GM18858 (cell line): ENCODE measurements around the gene BTG2.
"Not testable (repeated sequence)": the region's sequence is repeated elsewhere in the genome, so short reads cannot be mapped to it uniquely, and the experiment has no call there.

Experiments
- ATAC-seq: cut with Tn5 transposase; IDR thresholded peaks from one replicate; pipeline ENCODE4 v1.9.1; 2021; ENCODE audit not compliant: unreplicated experiment

BTG2 gene, protein sequence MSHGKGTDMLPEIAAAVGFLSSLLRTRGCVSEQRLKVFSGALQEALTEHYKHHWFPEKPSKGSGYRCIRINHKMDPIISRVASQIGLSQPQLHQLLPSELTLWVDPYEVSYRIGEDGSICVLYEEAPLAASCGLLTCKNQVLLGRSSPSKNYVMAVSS

DNA sequence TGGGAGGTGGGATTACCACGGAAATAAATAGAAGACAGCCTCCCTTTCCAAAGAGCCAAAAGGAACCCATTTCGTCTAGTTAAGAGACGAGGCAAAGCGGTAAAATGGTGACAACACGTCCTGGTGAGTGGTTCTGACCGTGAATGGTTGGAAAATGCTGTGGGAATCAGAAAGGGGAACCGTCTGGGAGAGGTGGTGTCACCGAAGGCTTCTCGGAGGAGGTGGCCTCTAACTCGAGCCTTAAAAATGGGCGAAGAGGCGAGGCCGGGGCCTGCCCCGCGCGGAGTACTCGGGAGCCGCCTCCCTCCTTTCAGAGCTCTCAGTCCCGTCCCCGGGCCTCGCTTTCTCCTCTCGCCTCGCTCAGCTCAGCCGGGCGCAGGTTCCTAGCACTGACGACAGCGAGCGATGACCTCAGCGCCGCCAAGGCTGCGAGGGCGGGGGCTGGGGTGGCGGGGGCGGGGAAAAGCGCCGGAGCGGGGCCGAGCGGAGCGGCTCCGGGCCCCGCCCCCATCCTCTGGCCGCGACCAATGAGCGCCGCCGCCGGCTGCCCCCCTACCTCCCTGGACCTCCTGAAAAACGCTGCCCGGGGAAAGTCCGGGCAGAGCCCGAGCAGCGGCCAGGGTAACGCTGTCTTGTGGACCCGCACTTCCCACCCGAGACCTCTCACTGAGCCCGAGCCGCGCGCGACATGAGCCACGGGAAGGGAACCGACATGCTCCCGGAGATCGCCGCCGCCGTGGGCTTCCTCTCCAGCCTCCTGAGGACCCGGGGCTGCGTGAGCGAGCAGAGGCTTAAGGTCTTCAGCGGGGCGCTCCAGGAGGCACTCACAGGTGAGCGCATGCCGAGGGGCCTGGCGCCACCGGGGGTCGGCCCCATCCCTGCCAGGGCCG, at the start of gene BTG2:
TSS of gene BTG2 (plus strand) at position 601 of the 890 bp plus-strand sequence. CDS start at position 689, 88 bp downstream.
- peak; percentile 54 for ATAC-seq

DNA sequence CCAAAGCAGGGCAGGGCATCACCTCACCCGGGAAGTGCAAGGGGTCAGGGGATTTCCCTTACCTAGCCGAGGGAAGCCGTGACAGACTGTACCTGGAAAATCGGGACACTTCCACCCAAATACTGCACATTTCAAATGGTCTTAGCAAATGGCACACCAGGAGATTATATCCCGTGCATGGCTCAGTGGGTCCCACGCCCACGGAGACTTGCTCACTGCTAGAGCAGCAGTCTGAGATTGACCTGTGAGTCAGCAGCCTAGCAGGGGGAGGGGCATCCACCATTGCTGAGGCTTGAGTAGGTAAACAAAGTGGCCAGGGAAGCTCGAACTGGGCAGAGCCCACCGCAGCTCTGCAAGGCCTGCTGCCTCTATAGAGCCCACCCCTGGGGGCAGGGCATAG, 48.7 kb upstream of the BTG2 start:
- ATAC-seq = not testable (repeated sequence)

DNA sequence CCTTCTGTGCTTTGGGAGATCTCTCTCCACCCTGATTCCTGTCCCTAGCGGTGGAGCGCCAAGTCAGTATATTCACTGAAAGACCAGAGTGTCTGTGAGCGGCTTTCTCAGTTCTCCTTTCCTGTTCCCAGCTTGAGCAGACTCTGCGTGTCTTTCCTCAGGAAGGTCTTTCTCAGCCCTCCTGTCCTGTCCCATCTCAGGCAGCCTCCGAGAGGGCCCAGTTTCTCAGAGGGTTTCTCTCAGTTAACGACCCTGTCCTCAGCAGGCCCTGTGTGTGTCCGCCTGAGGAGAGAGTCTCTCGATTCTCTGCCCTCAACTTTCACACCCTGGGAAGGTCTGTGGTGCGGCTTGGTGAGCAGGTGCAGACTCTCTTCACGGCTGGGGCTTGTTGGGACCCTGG, 41.8 kb upstream of the BTG2 start:
- no peak for ATAC-seq

DNA sequence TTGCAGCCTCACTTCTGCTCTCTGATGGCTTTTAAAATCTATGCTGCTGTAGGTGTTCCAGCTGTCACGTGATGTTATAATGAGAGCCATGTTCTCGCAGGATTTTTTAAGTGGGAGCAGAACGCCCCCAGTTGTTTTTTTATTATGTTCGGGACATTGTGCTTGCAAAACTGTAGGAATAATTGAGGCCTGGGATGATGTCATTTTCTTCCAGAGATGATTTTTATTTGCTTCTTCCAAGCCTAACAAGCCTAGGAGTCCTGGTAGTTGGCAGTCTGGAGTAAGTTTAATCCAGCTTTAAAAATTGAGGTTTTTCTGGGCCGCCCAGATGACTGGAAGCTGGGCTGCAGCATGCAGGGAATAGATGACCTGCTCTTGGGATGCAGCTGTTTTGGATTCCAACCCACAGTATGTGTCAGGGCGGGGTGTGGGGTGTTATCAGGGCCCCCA, 41.2 kb upstream of the BTG2 start:
- no peak for ATAC-seq

DNA sequence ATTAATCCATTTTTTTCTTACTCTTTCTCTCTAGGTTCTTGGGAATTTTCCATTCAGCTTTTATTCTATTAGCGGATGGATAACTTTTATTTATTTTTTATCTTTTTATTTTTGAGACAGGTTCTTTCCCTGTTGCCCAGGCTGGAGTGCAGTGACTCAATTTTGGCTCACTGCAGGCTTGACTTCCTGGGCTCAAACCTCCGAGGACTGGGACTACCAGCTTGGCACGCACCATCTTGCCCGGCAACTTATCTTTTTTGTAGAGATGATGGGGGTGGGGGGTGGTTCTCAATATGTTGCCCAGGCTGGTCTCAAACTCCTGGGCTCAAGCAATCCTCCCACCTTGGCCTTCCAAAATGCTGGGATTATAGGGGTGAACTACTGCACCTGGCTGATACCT, 39.8 kb upstream of the BTG2 start:
- no peak for ATAC-seq

DNA sequence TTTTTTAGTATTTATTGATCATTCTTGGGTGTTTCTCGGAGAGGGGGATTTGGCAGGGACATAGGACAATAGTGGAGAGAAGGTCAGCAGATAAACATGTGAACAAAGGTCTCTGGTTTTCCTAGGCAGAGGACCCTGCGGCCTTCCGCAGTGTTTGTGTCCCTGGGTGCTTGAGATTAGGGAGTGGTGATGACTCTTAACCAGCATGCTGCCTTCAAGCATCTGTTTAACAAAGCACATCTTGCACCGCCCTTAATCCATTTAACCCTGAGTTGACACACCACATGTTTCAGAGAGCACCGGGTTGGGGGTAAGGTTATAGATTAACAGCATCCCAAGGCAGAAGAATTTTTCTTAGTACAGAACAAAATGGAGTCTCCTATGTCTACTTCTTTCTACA, 39.2 kb upstream of the BTG2 start:
- not testable (repeated sequence) for ATAC-seq

DNA sequence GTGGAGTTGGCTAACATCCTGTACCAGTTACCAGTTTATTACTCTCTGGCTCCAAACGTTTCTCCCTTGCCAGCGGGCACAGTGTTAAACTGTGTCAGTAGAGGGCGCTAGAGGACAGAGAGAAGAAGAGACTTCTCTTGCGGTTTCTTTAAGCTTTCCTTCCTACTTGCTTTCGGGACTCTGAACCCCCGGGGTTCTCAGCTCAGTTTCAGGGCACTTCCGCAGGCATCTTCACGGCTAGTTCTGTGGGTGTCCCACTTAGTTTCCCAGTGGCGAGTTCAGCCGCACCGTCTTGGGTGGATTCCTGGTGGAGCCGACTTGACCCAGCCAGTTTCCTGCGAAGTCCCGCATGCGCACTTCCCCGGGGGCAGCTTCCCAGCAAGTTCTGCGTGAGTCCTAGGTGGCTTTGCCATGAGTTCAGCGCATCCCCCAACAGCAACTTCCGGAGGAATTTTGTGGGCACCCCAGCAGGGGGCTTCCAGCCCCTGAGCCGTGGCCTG, 37.9 kb upstream of the BTG2 start:
- ATAC-seq = no peak

DNA sequence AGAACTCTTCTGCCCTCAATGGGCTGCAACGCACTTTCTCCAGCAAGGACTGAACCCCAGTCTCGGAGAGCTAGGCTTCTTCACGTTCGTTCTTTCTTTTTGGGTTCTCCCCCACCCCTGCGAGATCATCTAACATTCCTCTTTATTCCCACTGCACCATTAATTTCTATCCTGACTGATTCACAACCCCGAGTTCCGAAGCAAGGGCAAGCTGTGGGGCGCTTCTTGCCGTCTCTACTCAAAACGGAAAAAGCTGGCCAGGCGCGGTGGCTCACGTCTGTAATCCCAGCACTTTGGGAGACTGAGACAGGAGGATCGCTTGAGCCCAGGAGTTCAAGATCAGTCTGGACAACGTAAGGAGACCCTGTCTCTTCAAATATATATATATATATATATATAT, 37.4 kb upstream of the BTG2 start:
- no peak for ATAC-seq

DNA sequence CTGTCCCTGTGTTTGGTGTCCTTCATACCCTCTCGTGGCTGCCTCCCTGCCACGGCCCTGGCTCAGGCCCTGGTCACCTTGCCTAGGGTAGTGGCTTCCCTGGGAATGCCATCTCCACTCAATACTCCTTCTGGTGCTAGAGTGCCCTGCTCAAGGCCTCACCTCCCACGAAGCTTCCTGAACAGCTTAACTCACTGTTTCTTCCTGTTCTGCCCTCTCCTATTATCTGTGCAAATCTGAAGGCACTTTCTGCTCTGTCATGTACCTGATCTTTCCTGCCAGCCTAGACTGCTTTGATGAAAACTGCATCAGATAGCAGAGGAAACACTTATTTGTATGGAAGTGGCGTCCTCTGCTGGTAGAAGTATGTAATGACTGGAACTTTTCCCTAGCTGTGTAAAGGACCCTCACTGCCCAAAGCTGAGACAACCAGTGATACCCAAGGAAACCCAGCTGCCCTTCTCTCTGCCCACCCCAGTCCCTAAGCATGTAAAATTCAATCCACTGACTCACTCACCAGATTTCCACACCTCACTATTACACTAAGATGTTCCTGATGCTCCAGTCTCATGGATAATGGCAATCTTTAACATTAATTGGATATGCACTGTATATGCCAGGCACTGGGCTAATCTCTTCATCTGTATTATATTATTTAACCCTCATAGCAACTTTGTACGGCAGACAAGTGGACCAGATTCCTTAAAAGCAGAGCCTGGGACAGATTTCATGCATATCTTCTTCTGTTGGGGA, 36.2 kb upstream of the BTG2 start:
- no peak for ATAC-seq

DNA sequence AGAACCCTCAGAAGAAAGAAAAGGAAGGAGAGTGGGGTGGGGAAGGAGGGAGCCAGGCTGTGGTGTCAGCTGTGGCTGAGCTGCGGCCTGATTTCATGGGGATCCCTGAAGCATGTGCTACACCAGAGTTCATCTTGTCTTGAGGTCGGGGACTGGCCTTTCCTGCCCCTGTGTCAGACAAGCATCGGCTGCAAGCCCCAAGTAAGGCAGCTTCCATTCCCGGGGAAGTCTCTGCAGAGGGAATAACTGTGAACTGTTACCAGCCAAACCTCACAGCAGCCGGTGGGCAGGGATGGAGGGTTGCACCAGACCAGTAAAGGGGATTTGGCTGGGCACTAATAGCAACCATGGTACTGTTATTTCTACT, 35.7 kb upstream of the BTG2 start:
- no peak for ATAC-seq

DNA sequence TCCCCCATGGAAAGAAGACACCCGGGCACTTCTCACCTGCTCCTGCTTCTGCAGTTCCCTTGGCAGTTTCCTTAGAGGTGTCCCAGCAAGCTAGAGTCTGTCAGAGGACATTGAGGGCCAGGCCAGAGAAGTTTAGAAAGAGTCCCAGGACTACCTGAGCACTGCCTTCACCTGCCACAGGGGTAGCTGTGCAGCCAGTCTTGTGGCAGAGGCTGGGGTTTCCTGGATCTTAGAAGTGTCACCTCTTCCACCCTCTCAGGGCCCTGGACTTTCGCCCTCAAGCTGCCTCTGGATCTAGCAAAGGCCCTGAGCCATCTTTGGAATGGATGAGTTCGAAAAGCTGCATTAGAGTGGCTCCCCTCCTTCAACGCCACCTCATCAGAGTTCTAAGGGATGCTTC, 34.9 kb upstream of the BTG2 start:
- ATAC-seq = no peak

DNA sequence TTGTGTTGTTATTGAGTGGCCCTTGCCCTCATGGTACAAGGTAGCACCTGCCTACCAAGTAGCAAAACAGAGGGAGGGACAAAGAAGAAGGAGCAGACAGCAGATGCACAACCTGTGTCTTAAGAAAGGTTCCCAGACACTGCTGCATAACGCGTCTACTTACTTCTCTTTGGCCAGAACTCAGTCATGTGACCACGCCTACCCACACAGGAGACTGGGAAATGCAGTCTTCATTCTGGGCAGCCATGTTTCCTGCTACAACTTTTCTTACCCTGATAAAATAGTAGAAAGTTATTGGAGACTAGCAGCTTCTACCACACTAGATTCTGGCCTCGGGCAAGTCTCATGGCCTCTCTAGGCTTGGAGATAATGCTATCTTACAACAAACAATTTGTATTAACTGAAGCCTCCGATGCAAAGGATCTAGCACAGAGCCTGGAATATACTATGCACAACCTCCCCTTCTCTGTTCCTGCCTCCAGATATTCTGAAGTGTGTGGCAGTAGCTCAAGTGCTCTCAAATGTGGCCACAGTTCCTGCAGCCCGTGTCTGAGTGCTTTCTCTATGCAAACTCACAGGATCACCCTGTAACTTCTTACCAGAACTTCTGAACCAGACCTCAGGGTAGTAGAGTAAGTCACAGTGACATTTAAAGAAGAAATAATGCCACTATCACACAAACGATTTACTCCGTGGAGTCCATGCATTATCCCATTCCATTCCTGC, 34.1 kb upstream of the BTG2 start:
- ATAC-seq = no peak

DNA sequence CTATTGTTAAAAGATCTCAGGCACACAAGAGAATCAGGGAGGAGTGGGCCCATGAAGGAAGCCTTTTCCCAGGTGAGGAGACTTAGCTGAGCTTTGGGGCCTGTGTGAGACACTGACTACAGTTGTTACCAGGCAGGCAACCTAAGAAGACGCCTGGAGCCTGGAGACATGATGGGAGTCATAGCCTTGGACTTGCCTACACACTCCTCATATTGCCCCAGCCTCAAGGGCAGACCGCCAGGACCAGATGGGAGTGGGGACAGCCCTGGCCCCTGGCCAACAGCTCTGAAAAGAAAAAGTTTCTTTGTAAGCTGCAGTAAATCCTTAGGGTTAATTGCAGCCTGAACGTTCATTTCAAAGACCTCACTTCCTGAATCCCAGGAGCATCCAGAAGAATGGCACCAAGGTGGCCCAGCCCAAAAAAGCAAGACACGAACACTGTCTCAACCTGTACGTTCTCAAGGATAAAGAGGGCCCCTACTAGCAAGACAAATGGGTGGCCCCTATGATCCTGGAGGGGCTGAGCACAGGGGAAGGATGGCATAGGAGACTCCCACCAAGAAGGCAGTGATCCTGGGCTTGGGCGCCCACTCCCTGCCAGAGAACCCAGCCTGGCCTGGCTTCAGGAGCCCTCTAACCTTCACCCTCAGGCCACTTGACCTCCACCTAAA, 33.2 kb upstream of the BTG2 start:
- ATAC-seq = no peak

DNA sequence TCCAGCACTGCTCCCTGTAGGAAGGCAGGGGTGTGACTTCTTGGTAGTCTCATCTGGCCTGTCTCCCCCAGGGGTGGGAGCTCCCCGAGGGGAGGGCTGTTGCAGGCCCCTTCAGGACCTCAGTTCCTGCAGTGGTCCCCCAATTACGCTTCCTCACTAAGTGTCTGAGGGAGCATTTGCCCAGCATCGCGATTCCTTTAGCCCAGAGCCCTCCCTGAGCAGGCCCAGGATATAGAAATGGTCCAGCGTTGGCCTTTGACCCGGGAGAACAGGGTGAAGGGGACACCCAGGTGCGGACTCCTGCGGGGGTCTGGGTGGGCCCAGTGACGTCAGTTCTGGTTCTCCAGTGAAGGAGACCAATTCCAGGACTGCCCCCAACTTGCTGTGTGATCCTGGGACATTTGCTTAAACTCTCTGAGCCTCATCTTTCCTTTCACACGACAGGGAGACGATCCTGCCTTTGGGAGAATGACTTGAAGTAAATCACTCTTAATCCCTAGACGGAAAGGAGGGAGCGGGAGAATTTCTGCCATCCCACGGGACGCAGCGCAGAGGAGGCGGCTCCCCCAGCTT, 32.6 kb upstream of the BTG2 start:
- ATAC-seq = no peak

DNA sequence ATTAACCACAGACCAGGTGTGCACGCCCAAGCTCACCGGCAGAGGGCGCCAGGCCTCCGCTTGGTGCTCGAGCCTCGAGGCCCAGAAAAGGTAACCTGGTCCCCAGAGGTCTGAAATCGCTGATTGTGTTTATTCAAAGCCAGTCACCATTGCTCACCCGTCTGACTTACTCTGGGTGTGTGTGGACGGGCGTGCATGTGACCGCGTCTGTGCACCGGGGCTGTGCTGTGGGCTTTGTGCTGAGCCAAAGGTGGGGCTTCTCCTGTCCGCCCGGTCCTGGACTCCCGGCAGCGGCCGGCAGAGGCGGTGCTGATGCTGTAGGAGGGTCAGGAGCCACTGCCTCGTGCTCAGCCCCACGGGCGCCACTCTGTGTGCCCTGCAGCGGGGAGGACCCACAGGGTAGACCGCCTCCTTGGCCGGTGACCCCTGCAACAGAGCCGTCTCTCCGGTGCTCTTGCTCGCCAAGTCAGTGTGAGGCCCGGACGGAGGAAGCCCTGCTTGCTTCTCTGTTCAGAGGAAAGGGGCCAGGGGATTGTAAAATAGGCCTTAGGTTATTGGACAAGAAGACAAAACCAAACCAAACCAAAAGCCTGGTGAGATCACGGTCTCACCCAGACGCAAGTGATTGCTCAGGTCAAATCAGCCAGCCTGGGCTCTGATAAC, 32.0 kb upstream of the BTG2 start:
- ATAC-seq = peak; percentile 38

DNA sequence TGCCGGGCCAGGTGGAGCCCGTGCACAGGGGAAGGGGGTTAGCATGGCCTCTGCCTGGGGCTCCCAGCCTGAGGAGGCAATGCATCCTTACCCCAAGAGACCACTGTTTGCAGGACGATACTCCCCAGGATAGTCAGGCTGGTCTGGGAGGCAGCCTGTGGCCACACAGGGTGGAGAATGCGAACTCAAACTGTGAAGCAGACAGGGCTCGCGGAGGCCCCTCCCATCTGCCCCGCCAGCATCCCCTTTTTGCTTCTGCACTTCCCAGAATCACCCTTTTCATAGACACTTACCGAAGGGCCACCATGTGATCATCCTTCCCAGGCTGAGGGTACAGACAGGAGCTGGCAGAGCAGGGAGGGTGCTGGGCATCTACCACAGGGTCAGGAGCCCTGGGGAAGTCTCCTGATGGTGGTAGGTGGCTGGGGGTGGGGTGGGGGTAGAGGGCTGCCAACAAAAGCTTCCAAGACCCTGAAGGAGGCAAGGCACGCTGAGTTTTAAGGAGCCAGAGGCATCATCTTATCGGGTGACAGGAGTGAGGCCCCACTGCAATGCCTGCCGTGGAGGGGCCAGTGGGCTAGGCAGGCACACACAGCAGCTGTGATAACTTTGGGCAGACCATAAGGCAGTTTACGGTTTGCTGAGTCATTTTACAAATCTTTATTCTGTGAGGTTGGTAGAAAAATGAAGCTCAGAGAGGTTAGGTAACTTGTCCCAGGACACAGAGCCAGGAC, 31.3 kb upstream of the BTG2 start:
- no peak for ATAC-seq

DNA sequence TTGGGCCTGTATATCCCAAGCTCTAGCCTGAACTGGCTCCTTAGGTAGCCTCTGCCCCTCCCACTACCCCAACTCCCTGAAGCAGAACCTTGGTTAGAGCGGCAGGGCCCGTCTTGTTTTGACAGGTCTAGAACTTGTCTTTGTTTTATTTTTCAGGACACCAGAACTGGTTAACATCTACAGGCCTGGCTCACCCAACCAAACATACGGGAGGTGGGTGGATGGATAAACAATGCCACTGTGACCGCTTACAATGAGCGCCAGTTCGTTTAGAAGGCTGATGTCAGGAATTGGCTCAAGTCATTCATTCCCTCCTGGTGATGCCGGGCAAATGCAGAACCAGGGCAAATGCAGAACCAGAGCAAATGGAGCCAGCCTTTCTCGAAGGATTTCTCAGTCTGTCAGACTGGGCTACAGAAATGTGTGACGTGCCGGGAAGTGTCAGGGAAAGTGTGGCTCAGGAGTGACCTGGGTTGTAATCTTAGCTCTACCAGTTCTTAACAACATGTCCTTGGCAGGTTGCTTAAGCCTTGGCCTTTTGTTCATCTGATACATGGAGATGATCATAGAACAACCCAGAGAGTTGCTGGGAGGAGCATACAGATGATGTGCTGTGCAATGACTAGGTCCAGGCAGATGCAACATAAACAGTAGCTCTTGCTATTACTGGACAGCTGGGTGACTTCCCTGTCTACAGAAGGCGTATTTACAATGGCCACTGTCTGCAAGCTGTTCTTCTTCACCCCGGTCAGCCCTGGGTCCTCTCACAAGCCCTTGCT, 30.5 kb upstream of the BTG2 start:
- no peak for ATAC-seq

DNA sequence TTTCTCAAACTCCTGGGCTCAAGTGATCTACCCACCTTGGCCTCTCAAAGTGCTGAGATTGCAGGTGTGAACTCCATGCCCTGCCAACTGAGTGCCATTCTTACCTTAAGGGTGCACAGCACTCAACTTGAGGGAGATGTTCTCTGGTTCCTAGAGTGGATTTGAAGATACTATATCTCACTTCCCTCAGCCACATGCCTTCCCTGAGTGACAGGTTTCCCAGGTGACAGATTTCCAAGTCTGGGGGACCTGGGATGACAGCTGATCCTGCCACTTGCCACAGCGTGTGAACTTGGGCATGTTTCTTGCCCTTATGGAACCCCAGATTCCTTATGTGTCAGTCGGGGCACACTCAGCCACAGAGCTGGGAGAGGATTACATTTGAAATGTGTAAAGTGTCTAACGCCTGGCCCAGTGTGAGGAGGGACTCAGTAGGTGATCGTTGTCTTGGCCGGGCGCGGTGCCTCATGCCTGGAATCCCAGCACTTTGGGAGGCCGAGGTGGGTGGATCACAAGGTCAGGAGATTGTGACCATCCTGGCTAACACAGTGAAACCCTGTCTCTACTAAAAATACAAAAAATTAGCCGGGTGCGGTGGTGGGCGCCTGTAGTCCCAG, 29.6 kb upstream of the BTG2 start:
- no peak for ATAC-seq
